BLaER1 (cell line): ENCODE measurements around the gene FOXL1.
A peak's percentile ranks its signal among the peaks of the same experiment; 100 is the strongest.

ENCODE experiments used
- H3K27ac ChIP-seq: shearing (Covaris generic); formaldehyde crosslinking; 2 replicates; pipeline ENCODE4 v1.8.1; 2022
- H3K27me3 ChIP-seq: shearing (Covaris generic); formaldehyde crosslinking; 2 replicates; pipeline ENCODE4 v1.8.1; 2022
- H3K36me3 ChIP-seq: shearing (Covaris generic); formaldehyde crosslinking; 2 replicates; pipeline ENCODE4 v1.8.1; 2022
- H3K4me1 ChIP-seq: shearing (Covaris generic); formaldehyde crosslinking; 2 replicates; pipeline ENCODE4 v1.8.1; 2022
- H3K4me2 ChIP-seq: shearing (Covaris generic); formaldehyde crosslinking; 2 replicates; pipeline ENCODE4 v1.8.1; 2022
- H3K4me3 ChIP-seq: shearing (Covaris generic); formaldehyde crosslinking; 2 replicates; pipeline ENCODE4 v1.8.1; 2022
- H3K9ac ChIP-seq: shearing (Covaris generic); formaldehyde crosslinking; 2 replicates; pipeline ENCODE4 v1.8.1; 2022
- H3K9me3 ChIP-seq: shearing (Covaris generic); formaldehyde crosslinking; 2 replicates; pipeline ENCODE4 v1.8.1; 2022
- H4K20me1 ChIP-seq: shearing (Covaris generic); formaldehyde crosslinking; 2 replicates; pipeline ENCODE4 v1.8.1; 2022
- Cebpa-rat ChIP-seq: shearing (Covaris generic); IDR thresholded peaks from 2 replicates; pipeline ENCODE4 v1.8.1; 2022

The FOXL1 gene

GRCh38 chr16:86567701-86568581, 10.4 kb upstream of the FOXL1 start:
- Histone ChIP-seq H3K36me3 (no peaks in the 10 kb centered on the region), H3K4me1 (peaks cover 29% of the 10 kb centered on the region), H3K27me3 (peaks cover 89% of the 10 kb centered on the region), H3K9me3 (no peaks in the 10 kb centered on the region), H3K4me3 (peak overlapping the region; percentile 70), H4K20me1 (peaks cover 23% of the 10 kb centered on the region), H3K9ac (no peak overlapping the region), H3K4me2 (no peak overlapping the region), H3K27ac (no peak overlapping the region)
- no peak for TF ChIP-seq Cebpa-rat

GRCh38 chr16:86568677-86569623, 9.4 kb upstream of the FOXL1 start:
- Histone ChIP-seq H4K20me1 (peaks cover 23% of the 10 kb centered on the region), H3K36me3 (no peaks in the 10 kb centered on the region), H3K4me3 (no peak overlapping the region), H3K9me3 (no peaks in the 10 kb centered on the region), H3K27ac (no peak overlapping the region), H3K27me3 (peaks cover 89% of the 10 kb centered on the region), H3K4me1 (peaks cover 25% of the 10 kb centered on the region), H3K9ac (no peak overlapping the region), H3K4me2 (no peak overlapping the region)
- TF ChIP-seq Cebpa-rat: no peak

- Histone ChIP-seq H3K4me2 (no peak overlapping the region), H3K36me3 (no peaks in the 10 kb centered on the region), H4K20me1 (peaks cover 23% of the 10 kb centered on the region), H3K27ac (no peak overlapping the region), H3K27me3 (peaks cover 89% of the 10 kb centered on the region), H3K4me3 (no peak overlapping the region), H3K9me3 (no peaks in the 10 kb centered on the region), H3K9ac (no peak overlapping the region), H3K4me1 (peaks cover 25% of the 10 kb centered on the region)
- TF ChIP-seq Cebpa-rat: no peak
These were observed 8.5 kb upstream of the FOXL1 start for GRCh38 chr16:86569701-86570447.

- Histone ChIP-seq H3K9ac (no peak overlapping the region), H3K27ac (no peak overlapping the region), H3K27me3 (peaks cover 89% of the 10 kb centered on the region), H3K4me1 (peaks cover 25% of the 10 kb centered on the region), H3K4me3 (peak overlapping the region; percentile 43), H4K20me1 (peaks cover 23% of the 10 kb centered on the region), H3K9me3 (no peaks in the 10 kb centered on the region), H3K36me3 (no peaks in the 10 kb centered on the region), H3K4me2 (peak overlapping the region; percentile 76)
- TF ChIP-seq Cebpa-rat: no peak
These were observed 7.5 kb upstream of the FOXL1 start for GRCh38 chr16:86570558-86571529.

- Histone ChIP-seq H3K27ac (no peak overlapping the region), H3K9me3 (no peaks in the 10 kb centered on the region), H3K4me2 (peak overlapping the region; percentile 76), H3K27me3 (peaks cover 88% of the 10 kb centered on the region), H3K9ac (no peak overlapping the region), H3K4me3 (peak overlapping the region; percentile 43), H4K20me1 (peaks cover 23% of the 10 kb centered on the region), H3K4me1 (peaks cover 28% of the 10 kb centered on the region), H3K36me3 (no peaks in the 10 kb centered on the region)
- TF ChIP-seq Cebpa-rat: no peak
These were observed 6.8 kb upstream of the FOXL1 start for GRCh38 chr16:86571530-86571915.

- H3K9me3 ChIP-seq: no peaks in the 10 kb centered on the region
- H3K4me3 ChIP-seq: no peak overlapping the region
- TF ChIP-seq Cebpa-rat: no peak
- H3K27me3 ChIP-seq: peaks cover 88% of the 10 kb centered on the region
- no peaks in the 10 kb centered on the region for H3K36me3 ChIP-seq
- H4K20me1 ChIP-seq: peaks cover 19% of the 10 kb centered on the region
- H3K4me1 ChIP-seq: peaks cover 29% of the 10 kb centered on the region
- H3K9ac ChIP-seq: no peak overlapping the region
- H3K4me2 ChIP-seq: peak overlapping the region; percentile 76; the same call in 1 of the 2 replicates
- no peak overlapping the region for H3K27ac ChIP-seq
These were observed 6.3 kb upstream of the FOXL1 start for GRCh38 chr16:86572041-86572521.

GRCh38 chr16:86572606-86573005, 5.7 kb upstream of the FOXL1 start:
- Histone ChIP-seq H4K20me1 (peaks cover 14% of the 10 kb centered on the region), H3K4me2 (no peak overlapping the region), H3K4me1 (peaks cover 31% of the 10 kb centered on the region), H3K4me3 (no peak overlapping the region), H3K27me3 (peaks cover 88% of the 10 kb centered on the region), H3K36me3 (no peaks in the 10 kb centered on the region), H3K27ac (no peak overlapping the region), H3K9me3 (no peaks in the 10 kb centered on the region), H3K9ac (no peak overlapping the region)
- TF ChIP-seq Cebpa-rat: no peak

- no peak overlapping the region for H3K9ac ChIP-seq
- H3K36me3 ChIP-seq: no peaks in the 10 kb centered on the region
- no peak for TF ChIP-seq Cebpa-rat
- H3K4me3 ChIP-seq: no peak overlapping the region
- H3K4me2 ChIP-seq: no peak overlapping the region
- peaks cover 88% of the 10 kb centered on the region for H3K27me3 ChIP-seq
- peaks cover 8% of the 10 kb centered on the region; the same call in 1 of the 2 replicates for H4K20me1 ChIP-seq
- H3K4me1 ChIP-seq: peaks cover 33% of the 10 kb centered on the region
- no peak overlapping the region for H3K27ac ChIP-seq
- no peaks in the 10 kb centered on the region for H3K9me3 ChIP-seq
These were observed 5.1 kb upstream of the FOXL1 start for GRCh38 chr16:86573215-86573614.
